Endodermal cell (in vitro differentiated cells): ENCODE results near the gene MMP25. TPM values are rescaled to one million over a fixed set of nuclear protein-coding genes. Genes with fewer than 3 reads are reported as not detected.

ENCODE experiments used
- DNase-seq: peaks from one replicate; pipeline ENCODE4 v3.0.0-alpha.2; 2017
- H3K27ac ChIP-seq: 2 replicates; pipeline ENCODE4 v1.5.1; 2013; ENCODE audit warnings: mild to moderate bottlenecking, low read depth, low read length, moderate library complexity
- H3K27me3 ChIP-seq: 2 replicates; pipeline ENCODE4 v1.6.1; 2013; ENCODE audit warnings: mild to moderate bottlenecking, low read length, moderate library complexity; ENCODE audit not compliant: insufficient read depth, control insufficient read depth, poor library complexity, severe bottlenecking
- H3K36me3 ChIP-seq: 2 replicates; pipeline ENCODE4 v1.7.0; 2013; ENCODE audit warnings: mild to moderate bottlenecking, low read length, moderate library complexity; ENCODE audit not compliant: control insufficient read depth, insufficient read depth
- H3K4me1 ChIP-seq: one replicate; pipeline ENCODE4 v1.7.0; 2013; ENCODE audit warnings: low read length; ENCODE audit not compliant: control insufficient read depth, insufficient read depth
- H3K4me3 ChIP-seq: 2 replicates; pipeline ENCODE4 v1.5.1; 2013; ENCODE audit warnings: mild to moderate bottlenecking, low read length, moderate library complexity
- H3K9ac ChIP-seq: 2 replicates; pipeline ENCODE4 v1.6.1; 2013; ENCODE audit warnings: mild to moderate bottlenecking, low read length, moderate library complexity; ENCODE audit not compliant: poor library complexity, severe bottlenecking; ENCODE audit errors: extremely low read depth
- H3K9me3 ChIP-seq: 2 replicates; pipeline ENCODE4 v1.6.1; 2013; ENCODE audit warnings: mild to moderate bottlenecking, low read length, moderate library complexity; ENCODE audit not compliant: control insufficient read depth
- H3K27ac Mint-ChIP-seq: 2 replicates; pipeline ENCODE4 v1.8.0; 2020; ENCODE audit warnings: mixed read lengths
- H3K27me3 Mint-ChIP-seq: 2 replicates; pipeline ENCODE4 v1.8.0; 2021; ENCODE audit warnings: mild to moderate bottlenecking, mixed read lengths; ENCODE audit not compliant: insufficient read depth
- H3K36me3 Mint-ChIP-seq: 2 replicates; pipeline ENCODE4 v1.8.0; 2020; ENCODE audit warnings: low read depth, mixed read lengths
- H3K4me1 Mint-ChIP-seq: 2 replicates; pipeline ENCODE4 v1.8.0; 2020; ENCODE audit warnings: mixed read lengths
- H3K4me3 Mint-ChIP-seq: 2 replicates; pipeline ENCODE4 v1.8.0; 2020; ENCODE audit warnings: mild to moderate bottlenecking, moderate library complexity, mixed read lengths
- H3K9me3 Mint-ChIP-seq: 2 replicates; pipeline ENCODE4 v1.8.0; 2020; ENCODE audit warnings: mild to moderate bottlenecking, mixed read lengths
- WGBS, 2 experiments: methylation state at CpG; one replicate each; pipeline versions ENCODE4 v1.1.5 to v1.1.7; 2013; ENCODE audit warnings: missing lambda C conversion rate in 2 of 2, mixed read lengths in 1 of 2; ENCODE audit not compliant: insufficient coverage in 1 of 2, insufficient read length in 1 of 2; 5-methylcytosine and 5-hydroxymethylcytosine counted together
- total RNA-seq, 2 donors: library from RNA; stranded (reverse); fragmentation: NEBNext Ultra II Directional in 1 of 2; extraction: Animal tissue kit (Norgen Biotek cat#: 25700) in 1 of 2; gene quantifications; 2 replicates in 1 of 2; 3 replicates in 1 of 2; pipeline ENCODE4 v1.2.1, GENCODE V29; 2021
- TF ChIP-seq, protein P1 (sequence below): fragments of 200-600 bp; sonication (generic); conservative IDR thresholded peaks from 2 replicates; pipeline ENCODE4 v1.5.0; 2021; ENCODE audit warnings: antibody characterized with exemption, mild to moderate bottlenecking

Gene MMP25
- total RNA-seq, 2 donors from 2014 or later, result 4.5 to 6.1 TPM

DNA sequence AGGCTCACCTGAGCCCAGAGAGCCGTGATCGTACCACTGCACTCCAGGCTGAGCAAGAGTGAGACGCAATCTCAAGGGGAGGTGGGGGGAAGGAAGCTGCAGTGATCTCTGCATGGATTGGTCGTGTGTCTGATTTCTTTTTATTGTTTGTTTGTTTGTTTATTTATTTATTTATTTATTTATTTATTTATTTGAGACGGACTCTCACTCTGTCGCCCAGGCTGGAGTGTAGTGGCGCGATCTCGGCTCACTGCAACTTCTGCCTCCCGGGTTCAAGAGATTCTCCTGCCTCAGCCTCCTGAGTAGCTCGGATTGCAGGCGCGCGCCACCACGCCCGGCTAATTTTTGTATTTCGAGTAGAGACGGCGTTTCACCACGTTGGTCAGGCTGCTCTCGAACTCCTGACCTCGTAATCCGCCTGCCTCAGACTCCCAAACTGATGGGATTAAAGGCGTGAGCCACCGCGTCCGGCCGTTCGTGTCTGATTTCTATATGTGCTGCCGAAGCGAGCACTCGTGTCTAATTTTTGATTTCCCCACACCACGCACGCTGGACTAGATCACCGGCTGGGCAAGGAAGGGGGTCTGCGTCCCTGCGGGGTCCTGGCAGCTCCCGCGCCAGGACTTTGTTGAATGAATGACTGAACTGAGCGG, 26.6 kb upstream of the MMP25 start:
- H3K9ac ChIP-seq, result no peak overlapping the region
- H3K4me1 Mint-ChIP-seq, result peaks cover 38% of the 10 kb centered on the region

GRCh38 chr16:3020247-3020603, 26.1 kb upstream of the MMP25 start, which contains the start of gene TNFRSF12A:
Gene TNFRSF12A, plus strand, starts transcription at chr16:3020368. Its CDS starts 30 bp downstream, at chr16:3020398.
- no peaks in the 10 kb centered on the region for H3K27me3 Mint-ChIP-seq
- peaks cover 19% of the 10 kb centered on the region for H3K36me3 Mint-ChIP-seq
- Histone ChIP-seq H3K4me3 (peak within 1 kb of the TSS; percentile 97), H3K27me3 (no peaks in the 10 kb centered on the region), H3K4me1 (peaks cover 12% of the 10 kb centered on the region), H3K9me3 (no peaks in the 10 kb centered on the region), H3K27ac (peak within 1 kb of the TSS; percentile 95), H3K9ac (peak within 1 kb of the TSS; percentile 99), H3K36me3 (peaks cover 19% of the 10 kb centered on the region)
- peak within 1 kb of the TSS; percentile 83 for H3K4me3 Mint-ChIP-seq
- 0% methylated on average over 5 to 49 of the region's 49 CpGs for WGBS, 2 experiments
- TF ChIP-seq, protein P1, sequence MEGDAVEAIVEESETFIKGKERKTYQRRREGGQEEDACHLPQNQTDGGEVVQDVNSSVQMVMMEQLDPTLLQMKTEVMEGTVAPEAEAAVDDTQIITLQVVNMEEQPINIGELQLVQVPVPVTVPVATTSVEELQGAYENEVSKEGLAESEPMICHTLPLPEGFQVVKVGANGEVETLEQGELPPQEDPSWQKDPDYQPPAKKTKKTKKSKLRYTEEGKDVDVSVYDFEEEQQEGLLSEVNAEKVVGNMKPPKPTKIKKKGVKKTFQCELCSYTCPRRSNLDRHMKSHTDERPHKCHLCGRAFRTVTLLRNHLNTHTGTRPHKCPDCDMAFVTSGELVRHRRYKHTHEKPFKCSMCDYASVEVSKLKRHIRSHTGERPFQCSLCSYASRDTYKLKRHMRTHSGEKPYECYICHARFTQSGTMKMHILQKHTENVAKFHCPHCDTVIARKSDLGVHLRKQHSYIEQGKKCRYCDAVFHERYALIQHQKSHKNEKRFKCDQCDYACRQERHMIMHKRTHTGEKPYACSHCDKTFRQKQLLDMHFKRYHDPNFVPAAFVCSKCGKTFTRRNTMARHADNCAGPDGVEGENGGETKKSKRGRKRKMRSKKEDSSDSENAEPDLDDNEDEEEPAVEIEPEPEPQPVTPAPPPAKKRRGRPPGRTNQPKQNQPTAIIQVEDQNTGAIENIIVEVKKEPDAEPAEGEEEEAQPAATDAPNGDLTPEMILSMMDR, result peak; percentile 29
- no peaks in the 10 kb centered on the region for H3K9me3 Mint-ChIP-seq
- peak within 1 kb of the TSS; percentile 99 for H3K27ac Mint-ChIP-seq
- peaks cover 33% of the 10 kb centered on the region for H3K4me1 Mint-ChIP-seq
- DNase-seq, result peak; percentile 91

More for the DNA sequence above, 26.6 kb upstream of the MMP25 start:
- Mint-ChIP-seq H3K36me3 (peaks cover 24% of the 10 kb centered on the region), H3K27ac (peak overlapping the region; percentile 99), H3K4me3 (peak overlapping the region; percentile 83), H3K27me3 (no peaks in the 10 kb centered on the region), H3K9me3 (no peaks in the 10 kb centered on the region)
- TF ChIP-seq, protein P1, result no peak
- Histone ChIP-seq H3K27me3 (no peaks in the 10 kb centered on the region), H3K36me3 (peaks cover 24% of the 10 kb centered on the region), H3K4me3 (peak overlapping the region; percentile 97), H3K9me3 (no peaks in the 10 kb centered on the region), H3K27ac (no peak overlapping the region), H3K4me1 (peaks cover 12% of the 10 kb centered on the region)
- WGBS, 2 experiments, result 48 to 49% methylated on average over 32 to 39 of the region's 40 CpGs
- no peak for DNase-seq

DNA sequence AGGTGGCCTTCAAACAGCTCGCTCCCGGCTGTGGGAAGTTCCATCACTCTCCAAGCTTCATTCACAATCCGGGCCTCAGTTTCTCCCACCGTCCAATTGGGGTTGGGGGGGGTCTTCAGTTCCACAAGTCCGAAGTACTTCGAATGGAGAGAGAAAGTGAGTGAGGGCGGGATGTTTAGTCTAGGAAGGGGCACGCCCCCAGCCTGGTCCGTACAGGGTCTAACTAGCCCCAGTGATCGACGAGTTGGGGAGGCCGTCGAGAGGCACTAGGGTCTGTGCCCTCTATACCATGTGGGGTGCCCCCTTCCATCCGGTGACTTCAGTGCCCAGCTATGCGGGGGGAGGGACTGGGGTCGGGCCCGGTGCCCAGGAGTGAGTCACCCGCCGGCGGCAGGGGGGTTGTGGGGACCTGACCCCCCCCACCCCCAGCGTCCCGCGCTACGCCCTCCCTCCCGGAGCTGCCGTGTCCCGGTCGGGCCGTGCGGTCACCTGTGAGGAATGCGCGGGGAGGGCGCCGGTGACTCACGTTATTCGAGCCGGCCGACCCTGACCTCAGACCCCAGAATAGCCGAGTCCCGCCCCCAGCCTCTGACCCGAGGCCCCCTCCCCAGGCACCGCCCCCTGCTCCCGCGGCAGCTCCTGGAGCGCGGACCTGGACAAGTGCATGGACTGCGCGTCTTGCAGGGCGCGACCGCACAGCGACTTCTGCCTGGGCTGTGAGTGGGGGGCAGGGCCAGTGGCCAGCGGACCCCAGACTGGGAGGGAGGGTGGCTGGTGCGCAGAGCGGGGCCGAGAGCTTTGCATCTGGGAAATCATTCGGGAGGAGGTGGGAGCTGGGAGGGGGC, 25.5 kb upstream of the MMP25 start:
- Mint-ChIP-seq H3K27ac (peak overlapping the region; percentile 99), H3K9me3 (no peaks in the 10 kb centered on the region), H3K27me3 (no peaks in the 10 kb centered on the region), H3K4me1 (peaks cover 33% of the 10 kb centered on the region), H3K36me3 (peaks cover 14% of the 10 kb centered on the region), H3K4me3 (peak overlapping the region; percentile 83)
- peak overlapping the region; percentile 99 for H3K9ac ChIP-seq
- peaks cover 19% of the 10 kb centered on the region for H3K36me3 ChIP-seq
- DNase-seq, result peak; percentile 98
- peak overlapping the region; percentile 95 for H3K27ac ChIP-seq
- H3K4me1 ChIP-seq, result peaks cover 12% of the 10 kb centered on the region
- TF ChIP-seq, protein P1, result no peak
- H3K4me3 ChIP-seq, result peak overlapping the region; percentile 97
- H3K9me3 ChIP-seq, result no peaks in the 10 kb centered on the region
- H3K27me3 ChIP-seq, result no peaks in the 10 kb centered on the region
- WGBS, 2 experiments, result 0% methylated on average over 5 to 57 of the region's 57 CpGs
